Lower leg skin (tissue), 4 donors: ENCODE results near the gene POLR2E. TPM values are rescaled to one million over a fixed set of nuclear protein-coding genes. Genes with fewer than 3 reads are reported as not detected.
A peak's percentile ranks its signal among the peaks of the same experiment; 100 is the strongest.

Source experiments
- DNase-seq, 2 donors: peaks; one replicate each; pipeline ENCODE4 v3.0.0-alpha.2; 2019; ENCODE audit warnings: low spot score in 2 of 2
- H3K4me3 ChIP-seq: fragments of 200-600 bp; sonication (generic); 2 replicates; pipeline ENCODE4 v1.5.1; 2017; ENCODE audit warnings: mild to moderate bottlenecking, low read depth; ENCODE audit not compliant: poor library complexity, severe bottlenecking
- POLR2A ChIP-seq, 2 donors: fragments of 450-650 bp; IDR thresholded peaks; one replicate each; pipeline ENCODE4 v1.6.1; 2016 to 2017; ENCODE audit warnings: antibody characterized with exemption in 2 of 2, mild to moderate bottlenecking in 1 of 2, moderate library complexity in 1 of 2
- WGBS, 2 donors: methylation state at CpG; one replicate each; pipeline ENCODE4 v1.1.5; 2018; 5-methylcytosine and 5-hydroxymethylcytosine counted together
- intact Hi-C: fragments of 100-400 bp; cut with DNase I; formaldehyde crosslinking; loops from one replicate; pipeline ENCODE4 v1.15.0; 2023; ENCODE audit warnings: low total_unique reads
- total RNA-seq, 4 donors: library from RNA; depleted of rRNA; stranded (reverse); fragments of >200 nt; gene quantifications; one replicate each; pipeline ENCODE4 v1.1.0, GENCODE V29; 2016
- TF ChIP-seq, protein P1 (sequence below), 3 donors: fragments of 450-650 bp; IDR thresholded peaks; one replicate each; pipeline ENCODE4 v1.5.1; 2016; ENCODE audit warnings: antibody characterized with exemption in 3 of 3, mild to moderate bottlenecking in 3 of 3, moderate library complexity in 2 of 3

POLR2E gene
- total RNA-seq, 4 donors from 2014 or later, result 93.3 to 198 (median 123) TPM

DNA sequence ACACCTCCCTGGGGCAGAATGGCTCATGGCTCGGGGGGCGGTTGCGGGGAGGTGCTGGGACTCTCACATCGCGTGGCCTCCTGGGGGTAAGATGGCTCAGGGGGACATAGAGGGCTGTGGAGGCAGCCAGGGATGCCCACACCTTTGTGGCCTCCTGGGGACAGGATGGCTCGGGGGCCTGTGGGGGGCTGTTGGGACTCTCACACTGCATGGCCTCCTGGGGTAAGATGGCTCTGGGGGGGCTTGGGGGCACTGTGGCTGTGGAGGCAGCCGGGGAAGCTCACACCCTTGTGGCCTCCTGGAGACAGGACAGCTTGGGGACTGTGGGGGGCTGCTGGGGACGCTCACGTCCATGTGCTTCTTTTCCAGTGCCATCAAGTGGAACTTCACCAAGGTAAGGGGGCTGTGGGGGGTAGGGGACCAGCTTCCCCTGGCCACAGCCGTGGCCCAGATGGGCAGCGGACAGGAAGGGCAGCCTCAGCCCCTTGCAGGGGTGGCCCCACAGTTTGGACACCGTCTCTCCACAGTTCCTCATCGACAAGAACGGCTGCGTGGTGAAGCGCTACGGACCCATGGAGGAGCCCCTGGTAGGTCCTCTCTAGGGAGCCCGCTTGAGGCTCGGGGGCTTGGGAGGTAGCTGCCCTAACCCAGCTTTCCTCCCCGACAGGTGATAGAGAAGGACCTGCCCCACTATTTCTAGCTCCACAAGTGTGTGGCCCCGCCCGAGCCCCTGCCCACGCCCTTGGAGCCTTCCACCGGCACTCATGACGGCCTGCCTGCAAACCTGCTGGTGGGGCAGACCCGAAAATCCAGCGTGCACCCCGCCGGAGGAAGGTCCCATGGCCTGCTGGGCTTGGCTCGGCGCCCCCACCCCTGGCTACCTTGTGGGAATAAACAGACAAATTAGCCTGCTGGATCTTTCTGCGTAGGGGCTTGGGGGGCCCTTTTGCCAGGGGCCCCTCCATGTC, 11.0 kb upstream of the POLR2E start:
- no peak overlapping the region for H3K4me3 ChIP-seq

DNA sequence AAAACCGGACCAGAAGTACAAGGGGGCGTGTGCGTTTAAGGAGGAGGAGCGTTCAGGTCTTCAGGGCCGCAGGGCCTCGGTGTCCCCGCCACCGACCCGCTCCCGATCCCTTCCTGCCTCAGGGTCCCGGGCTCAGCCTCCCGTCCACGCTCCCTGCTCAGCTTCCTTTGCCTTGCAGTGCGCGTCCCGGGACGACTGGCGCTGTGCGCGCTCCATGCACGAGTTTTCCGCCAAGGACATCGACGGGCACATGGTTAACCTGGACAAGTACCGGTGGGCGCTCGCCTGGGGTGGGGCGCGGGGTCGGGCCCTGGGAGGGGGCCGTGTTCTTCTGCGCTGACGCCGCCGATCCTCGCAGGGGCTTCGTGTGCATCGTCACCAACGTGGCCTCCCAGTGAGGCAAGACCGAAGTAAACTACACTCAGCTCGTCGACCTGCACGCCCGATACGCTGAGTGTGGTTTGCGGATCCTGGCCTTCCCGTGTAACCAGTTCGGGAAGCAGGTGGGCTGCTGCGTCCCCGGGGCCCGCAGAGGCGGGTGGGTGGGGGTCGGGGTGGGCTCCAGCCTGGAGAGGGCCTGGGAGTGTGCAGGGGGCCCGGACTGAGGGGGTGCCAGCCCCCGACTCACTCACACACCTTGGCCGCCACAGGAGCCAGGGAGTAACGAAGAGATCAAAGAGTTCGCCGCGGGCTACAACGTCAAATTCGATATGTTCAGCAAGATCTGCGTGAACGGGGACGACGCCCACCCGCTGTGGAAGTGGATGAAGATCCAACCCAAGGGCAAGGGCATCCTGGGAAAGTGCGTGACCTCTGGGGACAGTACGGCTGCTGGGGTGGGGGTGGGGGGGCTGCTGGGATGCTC, 10.1 kb upstream of the POLR2E start:
- intact Hi-C loops, result no loop called here

More for the DNA sequence above, 11.0 kb upstream of the POLR2E start:
- TF ChIP-seq POLR2A (IDR thresholded peaks at IDR 0.05), result no peak
- TF ChIP-seq, protein P1, sequence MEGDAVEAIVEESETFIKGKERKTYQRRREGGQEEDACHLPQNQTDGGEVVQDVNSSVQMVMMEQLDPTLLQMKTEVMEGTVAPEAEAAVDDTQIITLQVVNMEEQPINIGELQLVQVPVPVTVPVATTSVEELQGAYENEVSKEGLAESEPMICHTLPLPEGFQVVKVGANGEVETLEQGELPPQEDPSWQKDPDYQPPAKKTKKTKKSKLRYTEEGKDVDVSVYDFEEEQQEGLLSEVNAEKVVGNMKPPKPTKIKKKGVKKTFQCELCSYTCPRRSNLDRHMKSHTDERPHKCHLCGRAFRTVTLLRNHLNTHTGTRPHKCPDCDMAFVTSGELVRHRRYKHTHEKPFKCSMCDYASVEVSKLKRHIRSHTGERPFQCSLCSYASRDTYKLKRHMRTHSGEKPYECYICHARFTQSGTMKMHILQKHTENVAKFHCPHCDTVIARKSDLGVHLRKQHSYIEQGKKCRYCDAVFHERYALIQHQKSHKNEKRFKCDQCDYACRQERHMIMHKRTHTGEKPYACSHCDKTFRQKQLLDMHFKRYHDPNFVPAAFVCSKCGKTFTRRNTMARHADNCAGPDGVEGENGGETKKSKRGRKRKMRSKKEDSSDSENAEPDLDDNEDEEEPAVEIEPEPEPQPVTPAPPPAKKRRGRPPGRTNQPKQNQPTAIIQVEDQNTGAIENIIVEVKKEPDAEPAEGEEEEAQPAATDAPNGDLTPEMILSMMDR (IDR thresholded peaks at IDR 0.05), result no peak
- intact Hi-C loops, result no loop called here
- 56 to 72% methylated on average over 21 to 27 of the region's 32 CpGs for WGBS, 2 donors
- DNase-seq, result no peak

DNA sequence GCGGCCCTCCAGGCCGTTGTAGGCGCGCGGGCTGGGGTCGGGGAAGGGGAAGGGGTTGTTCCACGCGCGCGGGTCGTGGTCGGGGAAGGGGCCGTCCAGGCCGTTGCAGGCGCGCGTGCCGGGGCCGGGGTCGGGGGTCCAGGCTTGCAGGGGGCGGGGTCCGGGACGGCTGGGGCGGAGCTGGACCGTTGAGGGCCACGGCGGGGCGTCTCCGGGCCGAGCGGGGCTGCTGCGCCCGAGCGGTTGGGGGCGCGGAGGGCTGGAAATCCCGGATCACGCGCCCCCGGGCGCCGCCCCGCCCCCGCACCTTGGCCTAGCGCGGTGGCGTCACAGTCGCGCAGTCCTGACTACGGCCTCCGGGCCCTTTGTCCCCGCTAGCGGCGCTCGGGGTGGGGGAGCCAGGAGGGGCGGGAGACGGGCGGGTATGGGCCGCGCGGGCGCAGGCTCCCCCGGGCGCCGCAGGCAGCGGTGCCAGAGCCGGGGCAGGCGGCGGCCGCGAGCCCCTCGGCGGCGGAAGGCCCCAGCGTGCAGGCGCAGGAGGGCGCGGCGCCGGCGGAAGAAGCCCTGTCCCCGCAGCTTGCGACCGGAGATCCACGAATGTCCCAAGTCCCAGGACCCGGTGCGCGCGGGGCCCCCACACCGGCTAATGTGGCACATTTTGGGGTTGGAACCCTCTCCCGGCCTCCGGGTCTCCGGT, 9.3 kb upstream of the POLR2E start:
- DNase-seq, result peak in 1 of 2 donors; percentile 95
- WGBS, 2 donors, result 0% methylated on average over 15 to 16 of the region's 93 CpGs
- H3K4me3 ChIP-seq, result peak overlapping the region; percentile 67
- TF ChIP-seq, protein P1 (IDR thresholded peaks at IDR 0.05), result no peak
- TF ChIP-seq POLR2A (IDR thresholded peaks at IDR 0.05), result no peak
- intact Hi-C loops, result loop anchor here (5.0 kb wide), 1 partner anchor 163 kb away; the partner anchor contains the start of gene CIRBP

More for the DNA sequence above, 10.1 kb upstream of the POLR2E start:
- DNase-seq, result no peak
- TF ChIP-seq, protein P1 (IDR thresholded peaks at IDR 0.05), result no peak
- no peak for TF ChIP-seq POLR2A (IDR thresholded peaks at IDR 0.05)
- peak overlapping the region; percentile 67 for H3K4me3 ChIP-seq
- WGBS, 2 donors, result 24 to 32% methylated on average over 30 to 45 of the region's 69 CpGs

DNA sequence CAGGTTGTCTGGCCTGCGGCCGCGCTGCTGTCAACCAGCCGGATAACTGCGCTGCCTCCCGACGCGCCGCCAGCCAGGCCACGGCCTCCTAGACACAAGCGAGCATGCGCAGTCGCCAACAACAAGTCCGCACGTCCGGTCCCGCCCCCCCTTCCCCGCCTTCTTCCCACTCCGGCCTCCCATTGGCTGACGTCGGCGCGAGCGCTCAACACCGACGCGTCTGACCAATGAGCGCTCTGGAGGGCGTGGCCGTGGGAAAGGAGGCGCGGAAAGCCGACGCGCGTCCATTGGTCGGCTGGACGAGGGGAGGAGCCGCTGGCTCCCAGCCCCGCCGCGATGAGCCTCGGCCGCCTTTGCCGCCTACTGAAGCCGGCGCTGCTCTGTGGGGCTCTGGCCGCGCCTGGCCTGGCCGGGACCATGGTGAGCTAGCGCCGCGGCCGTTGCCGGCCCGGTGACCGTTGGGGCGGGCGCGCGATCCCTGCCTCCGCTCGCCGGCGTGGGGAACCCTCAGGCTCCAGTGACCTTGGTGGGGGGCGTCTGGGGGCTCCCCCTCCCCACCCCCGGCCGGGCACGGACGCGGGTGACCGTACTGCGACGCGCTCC, 8.6 kb upstream of the POLR2E start, which contains the start of gene GPX4:
Gene GPX4 (plus strand): TSS at position 287 of the 603 bp plus-strand sequence. CDS start 50 bp downstream, at position 337.
- intact Hi-C loops, result loop anchor here (5.0 kb wide), 1 partner anchor 163 kb away; the partner anchor contains the start of gene CIRBP
- DNase-seq, result peak; percentile 98 to 100
- H3K4me3 ChIP-seq, result peak within 1 kb of the TSS; percentile 67
- TF ChIP-seq POLR2A (IDR thresholded peaks at IDR 0.05), result peak in 1 of 2 donors; percentile 86
- TF ChIP-seq, protein P1 (IDR thresholded peaks at IDR 0.05), result no peak
- 0 to 1% methylated on average over 15 to 40 of the region's 75 CpGs for WGBS, 2 donors
